ENCODE data around the gene MORC1.

The MORC1 gene

DNA sequence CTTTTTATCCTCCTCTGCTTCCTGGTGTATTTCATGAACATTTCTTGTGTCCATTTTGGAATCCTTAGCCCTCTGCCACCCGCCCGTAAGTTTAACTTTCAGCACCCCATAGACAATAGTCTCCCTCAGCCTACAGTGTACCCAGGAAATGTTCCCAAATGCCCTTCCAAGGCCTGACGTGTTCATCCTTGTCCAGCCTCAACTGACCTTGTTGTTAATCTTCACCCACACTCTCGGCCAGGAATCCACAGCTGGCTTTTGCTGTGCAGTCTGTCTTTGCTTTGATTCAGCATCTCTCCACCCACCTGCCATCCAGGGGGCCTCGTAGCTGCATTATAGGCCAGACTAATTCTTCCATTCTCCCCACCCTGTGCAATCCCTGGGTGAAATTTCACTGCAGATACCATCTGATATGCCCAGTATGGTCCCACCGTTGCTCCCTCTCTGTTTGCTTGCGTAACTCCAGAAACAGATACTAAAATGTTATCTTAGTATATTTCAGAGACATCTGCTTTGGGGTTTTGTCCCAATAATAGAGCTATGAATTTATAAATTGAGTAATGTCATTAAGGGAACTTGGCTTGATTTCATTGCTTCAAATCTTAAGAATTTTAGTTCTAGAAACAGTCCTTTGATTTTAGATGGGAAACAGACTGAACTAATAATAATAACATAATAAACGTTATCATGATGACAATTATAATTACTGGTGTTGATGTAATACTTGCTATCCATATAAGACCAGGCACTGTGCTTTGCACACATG, 180.8 kb downstream of the MORC1 start:
- no peaks in the 10 kb centered on the region for H3K9me3 ChIP-seq (ENCODE audit: severe bottlenecking)
- TF ChIP-seq, protein P1, sequence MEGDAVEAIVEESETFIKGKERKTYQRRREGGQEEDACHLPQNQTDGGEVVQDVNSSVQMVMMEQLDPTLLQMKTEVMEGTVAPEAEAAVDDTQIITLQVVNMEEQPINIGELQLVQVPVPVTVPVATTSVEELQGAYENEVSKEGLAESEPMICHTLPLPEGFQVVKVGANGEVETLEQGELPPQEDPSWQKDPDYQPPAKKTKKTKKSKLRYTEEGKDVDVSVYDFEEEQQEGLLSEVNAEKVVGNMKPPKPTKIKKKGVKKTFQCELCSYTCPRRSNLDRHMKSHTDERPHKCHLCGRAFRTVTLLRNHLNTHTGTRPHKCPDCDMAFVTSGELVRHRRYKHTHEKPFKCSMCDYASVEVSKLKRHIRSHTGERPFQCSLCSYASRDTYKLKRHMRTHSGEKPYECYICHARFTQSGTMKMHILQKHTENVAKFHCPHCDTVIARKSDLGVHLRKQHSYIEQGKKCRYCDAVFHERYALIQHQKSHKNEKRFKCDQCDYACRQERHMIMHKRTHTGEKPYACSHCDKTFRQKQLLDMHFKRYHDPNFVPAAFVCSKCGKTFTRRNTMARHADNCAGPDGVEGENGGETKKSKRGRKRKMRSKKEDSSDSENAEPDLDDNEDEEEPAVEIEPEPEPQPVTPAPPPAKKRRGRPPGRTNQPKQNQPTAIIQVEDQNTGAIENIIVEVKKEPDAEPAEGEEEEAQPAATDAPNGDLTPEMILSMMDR (IDR thresholded peaks at IDR 0.05; ENCODE audit: low read depth, low read length): no peak; the same call in 1 of the 2 replicates
- no peaks in the 10 kb centered on the region for H3K27me3 ChIP-seq (ENCODE audit: insufficient read depth, low read depth, severe bottlenecking)
- peak overlapping the region; percentile 15; the same call in 1 of the 2 replicates for H3K27ac ChIP-seq
- DNase-seq: peak; percentile 69
- H3K36me3 ChIP-seq: no peaks in the 10 kb centered on the region
- no peak overlapping the region for H3K4me3 ChIP-seq (ENCODE audit: low read depth, low read length)

DNA sequence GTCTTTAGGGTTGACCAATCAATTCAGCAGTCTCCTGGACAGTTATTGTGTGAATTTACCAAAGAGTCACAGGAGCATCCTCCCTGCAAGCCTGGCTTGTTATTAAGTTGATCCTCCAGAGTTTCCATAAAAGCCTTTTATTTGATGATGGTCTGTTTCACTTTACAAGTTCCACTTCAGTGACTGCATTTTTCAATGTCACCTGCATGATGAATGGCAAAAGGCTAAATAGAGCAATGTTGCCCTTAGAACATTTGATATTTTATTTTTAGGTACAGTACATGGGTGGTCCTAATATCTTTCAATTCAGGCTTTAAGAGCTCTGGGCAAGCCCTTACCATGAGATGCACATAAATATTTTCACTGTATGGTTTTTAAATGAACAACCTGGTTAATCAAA, 186.9 kb downstream of the MORC1 start:
- no peak overlapping the region for H3K27ac ChIP-seq
- peaks cover 7% of the 10 kb centered on the region for H3K9me3 ChIP-seq (ENCODE audit: severe bottlenecking)
- no peak overlapping the region for H3K4me3 ChIP-seq (ENCODE audit: low read depth, low read length)
- DNase-seq: no peak
- no peaks in the 10 kb centered on the region for H3K27me3 ChIP-seq (ENCODE audit: insufficient read depth, low read depth, severe bottlenecking)
- TF ChIP-seq, protein P1 (IDR thresholded peaks at IDR 0.05; ENCODE audit: low read depth, low read length): no peak
- no peaks in the 10 kb centered on the region for H3K36me3 ChIP-seq

DNA sequence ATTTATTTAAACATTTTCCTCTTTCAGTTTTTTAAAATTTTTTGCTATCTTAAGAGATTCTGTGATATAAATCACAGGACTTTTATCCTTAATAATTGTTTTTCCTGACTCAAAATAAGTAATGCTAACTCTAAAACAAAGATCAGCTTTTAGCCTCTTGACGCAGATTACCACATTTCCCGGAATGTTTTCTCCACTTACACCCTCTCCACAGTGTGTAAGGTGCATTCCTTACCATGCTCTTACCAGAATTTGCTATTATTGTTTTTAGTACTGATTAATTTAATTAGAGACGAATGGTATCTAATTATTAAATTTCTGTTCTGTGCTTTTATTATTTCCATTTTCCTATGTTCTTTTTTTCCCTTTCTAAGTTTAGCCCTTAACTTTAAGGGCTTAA, 199.1 kb downstream of the MORC1 start:
- H3K36me3 ChIP-seq: no peaks in the 10 kb centered on the region
- no peak overlapping the region for H3K4me3 ChIP-seq (ENCODE audit: low read depth, low read length)
- no peaks in the 10 kb centered on the region for H3K9me3 ChIP-seq (ENCODE audit: severe bottlenecking)
- TF ChIP-seq, protein P1 (IDR thresholded peaks at IDR 0.05; ENCODE audit: low read depth, low read length): no peak
- H3K27me3 ChIP-seq (ENCODE audit: insufficient read depth, low read depth, severe bottlenecking): no peaks in the 10 kb centered on the region
- no peak overlapping the region for H3K27ac ChIP-seq
- no peak for DNase-seq

DNA sequence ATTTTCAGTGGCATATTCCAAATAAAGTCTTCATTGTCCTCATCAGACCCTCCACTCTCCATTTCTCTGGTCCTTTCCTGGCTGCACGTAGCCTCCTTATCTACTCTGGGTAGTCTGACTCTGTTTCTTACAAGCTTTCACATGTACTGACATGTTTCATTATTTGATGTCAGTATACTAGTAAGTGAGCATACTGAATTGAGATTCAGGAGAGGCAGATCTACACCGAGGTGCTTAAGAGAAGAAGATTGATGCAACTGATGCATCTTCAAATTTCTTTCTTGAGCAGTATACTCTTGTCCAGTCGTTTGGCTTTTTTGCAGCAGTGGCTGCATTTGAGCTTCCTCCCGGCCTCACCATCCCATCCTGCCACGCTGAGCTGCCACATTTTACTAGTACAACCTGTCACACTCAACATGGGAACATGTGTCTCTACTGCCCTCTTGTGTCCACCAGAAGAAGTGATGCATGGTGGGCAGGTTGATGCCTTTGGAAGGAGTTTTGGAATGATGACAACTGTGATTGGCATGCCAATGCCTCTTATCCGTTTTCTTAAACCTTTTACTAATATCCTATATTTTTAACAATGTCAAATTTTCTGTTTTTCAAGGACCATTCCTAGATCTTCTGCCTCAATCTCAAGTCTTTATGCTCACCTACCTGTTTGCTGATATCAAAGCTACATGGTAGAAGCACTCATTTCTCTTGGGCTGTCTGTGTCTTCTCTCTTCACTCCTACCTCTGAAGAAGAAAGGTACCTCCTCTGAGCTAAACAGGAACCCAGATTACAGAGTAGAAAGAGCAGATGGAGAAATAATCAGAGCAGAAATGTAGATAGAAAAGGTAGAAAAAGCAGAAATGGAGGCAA, 202.9 kb downstream of the MORC1 start:
- H3K27me3 ChIP-seq (ENCODE audit: insufficient read depth, low read depth, severe bottlenecking): no peaks in the 10 kb centered on the region
- no peaks in the 10 kb centered on the region for H3K36me3 ChIP-seq
- TF ChIP-seq, protein P1 (IDR thresholded peaks at IDR 0.05; ENCODE audit: low read depth, low read length): peak; percentile 89
- no peak overlapping the region for H3K4me3 ChIP-seq (ENCODE audit: low read depth, low read length)
- DNase-seq: peak; percentile 72
- H3K9me3 ChIP-seq (ENCODE audit: severe bottlenecking): no peaks in the 10 kb centered on the region
- no peak overlapping the region for H3K27ac ChIP-seq

DNA sequence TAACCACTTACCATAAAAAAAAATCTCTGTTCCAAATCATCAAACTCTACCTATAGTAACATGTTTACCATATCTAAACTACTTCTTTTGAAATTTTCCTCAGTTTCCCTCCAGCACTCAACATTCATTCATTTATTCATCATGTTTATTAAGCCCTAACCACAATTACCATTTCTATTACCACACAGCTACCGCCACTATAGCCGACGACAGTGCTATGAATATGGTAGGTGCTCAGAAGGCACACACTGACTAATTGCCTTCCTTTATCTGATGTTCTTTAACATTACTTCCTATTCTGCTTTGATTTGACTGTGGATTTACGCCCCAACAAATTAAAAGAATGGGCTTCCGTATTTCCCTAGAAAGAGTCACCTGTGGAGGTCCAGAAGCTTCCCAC, 208.1 kb downstream of the MORC1 start:
- TF ChIP-seq, protein P1 (IDR thresholded peaks at IDR 0.05; ENCODE audit: low read depth, low read length): no peak
- no peak for DNase-seq
- Histone ChIP-seq H3K9me3 (ENCODE audit: severe bottlenecking) (no peaks in the 10 kb centered on the region), H3K27me3 (ENCODE audit: insufficient read depth, low read depth, severe bottlenecking) (no peaks in the 10 kb centered on the region), H3K27ac (no peak overlapping the region), H3K4me3 (ENCODE audit: low read depth, low read length) (no peak overlapping the region), H3K36me3 (no peaks in the 10 kb centered on the region)

Measured in WERI-Rb-1 (cell line).